Globus pallidus (tissue), 1 donor: ENCODE results near the gene SMARCA4.
A peak's percentile ranks its signal among the peaks of the same experiment; 100 is the strongest.
"Not testable (repeated sequence)": the region's sequence is repeated elsewhere in the genome, so short reads cannot be mapped to it uniquely, and the experiment has no call there.

Source experiments
- DNase-seq: peaks from one replicate; pipeline ENCODE4 v3.0.0-alpha.2; 2015; ENCODE audit warnings: low spot score

SMARCA4 gene

GRCh38 chr19:10928563-10929401, 32.0 kb upstream of the SMARCA4 start, which contains the start of the genes TIMM29 and YIPF2:
Gene TIMM29 (plus strand): TSS chr19:10928811. CDS start chr19:10928823, 12 bp downstream.
Gene YIPF2 (minus strand): TSS chr19:10928639. CDS start chr19:10928410, 229 bp downstream.
- DNase-seq = peak; percentile 98

GRCh38 chr19:10929402-10929794, 31.4 kb upstream of the SMARCA4 start:
- no peak for DNase-seq

- no peak for DNase-seq
These were observed 25.3 kb upstream of the SMARCA4 start for GRCh38 chr19:10935371-10936059.

GRCh38 chr19:10936661-10937084, 24.2 kb upstream of the SMARCA4 start:
- DNase-seq = peak; percentile 57

GRCh38 chr19:10941649-10942048, 19.2 kb upstream of the SMARCA4 start:
- DNase-seq = not testable (repeated sequence)

- not testable (repeated sequence) for DNase-seq
These were observed 17.4 kb upstream of the SMARCA4 start for GRCh38 chr19:10943412-10943811.

GRCh38 chr19:10945264-10945663, 15.6 kb upstream of the SMARCA4 start:
- DNase-seq = no peak

- no peak for DNase-seq
These were observed 13.7 kb upstream of the SMARCA4 start for GRCh38 chr19:10946958-10947657.

GRCh38 chr19:10952809-10953208, 8.0 kb upstream of the SMARCA4 start:
- no peak for DNase-seq

- not testable (repeated sequence) for DNase-seq
These were observed 1.4 kb upstream of the SMARCA4 start for GRCh38 chr19:10959277-10959968.

- peak; percentile 28 for DNase-seq
These were observed 437 bp downstream of the SMARCA4 start for GRCh38 chr19:10961073-10961860.

- no peak for DNase-seq
These were observed 2.0 kb downstream of the SMARCA4 start for GRCh38 chr19:10962863-10963262.

GRCh38 chr19:10963865-10964264, 3.0 kb downstream of the SMARCA4 start:
- no peak for DNase-seq

- no peak for DNase-seq
These were observed 4.1 kb downstream of the SMARCA4 start for GRCh38 chr19:10964903-10965302.

GRCh38 chr19:10965398-10965797, 4.6 kb downstream of the SMARCA4 start:
- no peak for DNase-seq

- DNase-seq = no peak
These were observed 6.0 kb downstream of the SMARCA4 start for GRCh38 chr19:10966809-10967208.

- DNase-seq = no peak
These were observed 7.8 kb downstream of the SMARCA4 start for GRCh38 chr19:10968527-10969135.

GRCh38 chr19:10971107-10971726, 10.4 kb downstream of the SMARCA4 start:
- no peak for DNase-seq

- no peak for DNase-seq
These were observed 14.7 kb downstream of the SMARCA4 start for GRCh38 chr19:10975374-10976130.
